Ishikawa (cell line): ENCODE measurements around the gene FER.

Experiments
- CEBPB ChIP-seq: IDR thresholded peaks from 2 replicates; pipeline ENCODE4 v1.6.1; 2012
- CREB1 ChIP-seq: IDR thresholded peaks from 2 replicates; pipeline ENCODE4 v1.6.1; 2012; ENCODE audit warnings: low read depth
- EGR1 ChIP-seq: IDR thresholded peaks from 2 replicates; pipeline ENCODE4 v1.6.1; 2012
- EP300 ChIP-seq: IDR thresholded peaks from 2 replicates; pipeline ENCODE4 v1.6.1; 2012; ENCODE audit warnings: borderline replicate concordance
- RAD21 ChIP-seq: IDR thresholded peaks from 2 replicates; pipeline ENCODE4 v1.6.1; 2012; ENCODE audit warnings: low read depth
- TAF1 ChIP-seq: IDR thresholded peaks from 2 replicates; pipeline ENCODE4 v1.6.1; 2012; ENCODE audit warnings: low read depth, mild to moderate bottlenecking
- YY1 ChIP-seq: IDR thresholded peaks from 2 replicates; pipeline ENCODE4 v1.6.1; 2012; ENCODE audit warnings: low read depth
- TF ChIP-seq, protein P1 (sequence below): IDR thresholded peaks from 2 replicates; pipeline ENCODE4 v1.6.1; 2012; ENCODE audit warnings: low read depth, mild to moderate bottlenecking

DNA sequence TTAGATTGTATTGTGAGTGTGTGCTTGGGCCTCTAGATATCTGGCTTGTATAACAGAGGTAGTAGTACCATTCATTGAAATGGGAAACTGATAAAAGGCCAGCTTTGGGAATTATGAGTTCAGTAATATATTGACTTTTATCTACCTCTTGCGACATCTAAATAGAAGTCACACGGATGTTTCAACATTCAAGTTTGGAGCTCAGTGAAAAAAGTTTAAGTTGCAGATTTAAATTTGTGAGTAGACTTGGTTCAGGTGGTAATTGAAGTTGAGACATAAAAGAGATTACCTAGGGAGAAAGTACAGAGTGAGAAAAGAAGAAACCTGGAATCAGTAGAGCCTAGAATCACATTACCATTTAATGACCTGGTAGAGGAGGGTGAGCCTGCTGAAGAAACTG, 189.5 kb downstream of the FER start:
- TF ChIP-seq EP300 (no peak), TAF1 (no peak), YY1 (no peak), EGR1 (no peak), RAD21 (no peak), CREB1 (no peak), CEBPB (no peak)
- TF ChIP-seq, protein P1, sequence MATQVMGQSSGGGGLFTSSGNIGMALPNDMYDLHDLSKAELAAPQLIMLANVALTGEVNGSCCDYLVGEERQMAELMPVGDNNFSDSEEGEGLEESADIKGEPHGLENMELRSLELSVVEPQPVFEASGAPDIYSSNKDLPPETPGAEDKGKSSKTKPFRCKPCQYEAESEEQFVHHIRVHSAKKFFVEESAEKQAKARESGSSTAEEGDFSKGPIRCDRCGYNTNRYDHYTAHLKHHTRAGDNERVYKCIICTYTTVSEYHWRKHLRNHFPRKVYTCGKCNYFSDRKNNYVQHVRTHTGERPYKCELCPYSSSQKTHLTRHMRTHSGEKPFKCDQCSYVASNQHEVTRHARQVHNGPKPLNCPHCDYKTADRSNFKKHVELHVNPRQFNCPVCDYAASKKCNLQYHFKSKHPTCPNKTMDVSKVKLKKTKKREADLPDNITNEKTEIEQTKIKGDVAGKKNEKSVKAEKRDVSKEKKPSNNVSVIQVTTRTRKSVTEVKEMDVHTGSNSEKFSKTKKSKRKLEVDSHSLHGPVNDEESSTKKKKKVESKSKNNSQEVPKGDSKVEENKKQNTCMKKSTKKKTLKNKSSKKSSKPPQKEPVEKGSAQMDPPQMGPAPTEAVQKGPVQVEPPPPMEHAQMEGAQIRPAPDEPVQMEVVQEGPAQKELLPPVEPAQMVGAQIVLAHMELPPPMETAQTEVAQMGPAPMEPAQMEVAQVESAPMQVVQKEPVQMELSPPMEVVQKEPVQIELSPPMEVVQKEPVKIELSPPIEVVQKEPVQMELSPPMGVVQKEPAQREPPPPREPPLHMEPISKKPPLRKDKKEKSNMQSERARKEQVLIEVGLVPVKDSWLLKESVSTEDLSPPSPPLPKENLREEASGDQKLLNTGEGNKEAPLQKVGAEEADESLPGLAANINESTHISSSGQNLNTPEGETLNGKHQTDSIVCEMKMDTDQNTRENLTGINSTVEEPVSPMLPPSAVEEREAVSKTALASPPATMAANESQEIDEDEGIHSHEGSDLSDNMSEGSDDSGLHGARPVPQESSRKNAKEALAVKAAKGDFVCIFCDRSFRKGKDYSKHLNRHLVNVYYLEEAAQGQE, result no peak
